Caco-2 (cell line): ENCODE results near the gene ZFP3. TPM values are rescaled to one million over a fixed set of nuclear protein-coding genes. Genes with fewer than 3 reads are reported as not detected.

Source experiments
- BruUV-seq: library from RNA; stranded (reverse); fragments of 400-500 nt; replicated peaks from 2 replicates; lab custom pipeline; 2021; lab: Mats Ljungman, UMichigan
- CTCF ChIA-PET: fragments of 300-600 bp; sonication (Branson Sonifier 250); formaldehyde crosslinking; loops from one replicate; lab custom pipeline; 2022; ENCODE audit warnings: antibody characterized with exemption; lab: Charles Lee
- POLR2A ChIA-PET: fragments of 300-600 bp; sonication (Branson Sonifier 250); formaldehyde crosslinking; loops from one replicate; lab custom pipeline; 2022; ENCODE audit warnings: antibody characterized with exemption; lab: Charles Lee
- DNase-seq, 2 experiments: peaks; one replicate each; pipeline versions ENCODE4 v3.0.0 to v3.0.0-alpha.2; 2020 to 2022
- H3K27me3 ChIP-seq: replicated peaks from 2 replicates; pipeline ENCODE4 v1.6.0; 2011; ENCODE audit warnings: low read length; ENCODE audit not compliant: control insufficient read depth, insufficient read depth
- H3K36me3 ChIP-seq: 2 replicates; pipeline ENCODE4 v1.5.1; 2011; ENCODE audit warnings: low read length; ENCODE audit not compliant: control insufficient read depth, insufficient read depth
- H3K4me1 ChIP-seq: fragments of 250-450 bp; sonication (Bioruptor Pico); 2 replicates; pipeline ENCODE4 v1.5.1; 2020; ENCODE audit warnings: mild to moderate bottlenecking
- H3K4me3 ChIP-seq: 2 replicates; pipeline ENCODE4 v1.5.1; 2011; ENCODE audit warnings: low read depth, mild to moderate bottlenecking, control low read depth, low read length
- H3K9me3 ChIP-seq: fragments of 250-450 bp; sonication (Bioruptor Pico); 2 replicates; pipeline ENCODE4 v1.5.1; 2020; ENCODE audit warnings: mild to moderate bottlenecking, moderate library complexity
- H3K27ac Mint-ChIP-seq: one replicate; pipeline ENCODE4 v1.8.0; 2022; ENCODE audit warnings: mixed read lengths; ENCODE audit not compliant: unreplicated experiment
- H3K27me3 Mint-ChIP-seq: one replicate; pipeline ENCODE4 v1.8.0; 2022; ENCODE audit warnings: mixed read lengths; ENCODE audit not compliant: insufficient read depth, unreplicated experiment
- H3K36me3 Mint-ChIP-seq: one replicate; pipeline ENCODE4 v1.8.0; 2022; ENCODE audit warnings: mild to moderate bottlenecking, mixed read lengths; ENCODE audit not compliant: insufficient read depth, unreplicated experiment
- H3K4me1 Mint-ChIP-seq: one replicate; pipeline ENCODE4 v1.8.0; 2022; ENCODE audit warnings: low read depth, mixed read lengths; ENCODE audit not compliant: unreplicated experiment
- H3K4me3 Mint-ChIP-seq: one replicate; pipeline ENCODE4 v1.8.0; 2022; ENCODE audit warnings: mild to moderate bottlenecking, moderate library complexity, mixed read lengths; ENCODE audit not compliant: unreplicated experiment
- H3K9me3 Mint-ChIP-seq: one replicate; pipeline ENCODE4 v1.8.0; 2022; ENCODE audit warnings: mixed read lengths; ENCODE audit not compliant: unreplicated experiment
- CTCF ChIP-seq, 2 experiments: fragments of 200-600 bp in 1 of 2; IDR thresholded peaks; 1 replicate in 1 of 2; 2 replicates in 1 of 2; pipeline versions ENCODE4 v1.5.1 to v1.8.0; 2011 to 2022; ENCODE audit warnings: antibody characterized with exemption in 1 of 2, control low read depth in 1 of 2, inconsistent platforms in 1 of 2, low read depth in 1 of 2, low read length in 1 of 2, mild to moderate bottlenecking in 1 of 2, moderate library complexity in 1 of 2; ENCODE audit not compliant: insufficient read depth in 1 of 2, severe bottlenecking in 1 of 2, unreplicated experiment in 1 of 2
- intact Hi-C: fragments of 100-400 bp; cut with micrococcal nuclease; formaldehyde crosslinking; loops from one replicate; pipeline ENCODE4 v1.10.0; 2022; ENCODE audit not compliant: unreplicated experiment
- total RNA-seq: library from RNA; stranded (reverse); gene quantifications from 2 replicates; pipeline ENCODE4 v1.2.3, GENCODE V29; 2022

The ZFP3 gene
- total RNA-seq, 1 experiment from 2014 or later, result 3.7 TPM

GRCh38 chr17:5032865-5033264 is 45.4 kb upstream of the ZFP3 start:
- Mint-ChIP-seq H3K27ac (no peak overlapping the region), H3K9me3 (no peaks in the 10 kb centered on the region), H3K4me3 (no peak overlapping the region), H3K4me1 (no peaks in the 10 kb centered on the region), H3K36me3 (no peaks in the 10 kb centered on the region), H3K27me3 (no peaks in the 10 kb centered on the region)
- no peak for TF ChIP-seq CTCF (IDR thresholded peaks at IDR 0.05; ENCODE audit: insufficient read depth in 1 of 2, low read depth in 1 of 2, low read length in 1 of 2, severe bottlenecking in 1 of 2, unreplicated experiment in 1 of 2)
- no TSS peak for BruUV-seq
- ChIA-PET POLR2A (no interaction called here), CTCF (no interaction called here)
- Histone ChIP-seq H3K9me3 (no peaks in the 10 kb centered on the region), H3K27me3 (no peaks in the 10 kb centered on the region), H3K4me3 (no peak overlapping the region), H3K36me3 (no peaks in the 10 kb centered on the region), H3K4me1 (no peaks in the 10 kb centered on the region)
- no peak for DNase-seq
- intact Hi-C loops, result no loop called here

- no peaks in the 10 kb centered on the region for H3K9me3 ChIP-seq
- BruUV-seq, result no TSS peak
- intact Hi-C loops, result no loop called here
- H3K27me3 ChIP-seq, result no peaks in the 10 kb centered on the region
- no peak for DNase-seq
- Mint-ChIP-seq H3K27me3 (no peaks in the 10 kb centered on the region), H3K36me3 (no peaks in the 10 kb centered on the region), H3K9me3 (no peaks in the 10 kb centered on the region), H3K4me1 (no peaks in the 10 kb centered on the region), H3K27ac (no peak overlapping the region), H3K4me3 (no peak overlapping the region)
- no peaks in the 10 kb centered on the region for H3K4me1 ChIP-seq
- no peak overlapping the region for H3K4me3 ChIP-seq
- TF ChIP-seq CTCF (IDR thresholded peaks at IDR 0.05; ENCODE audit: insufficient read depth in 1 of 2, low read depth in 1 of 2, low read length in 1 of 2, severe bottlenecking in 1 of 2, unreplicated experiment in 1 of 2), result no peak
- ChIA-PET CTCF (interaction anchor here (0.6 kb wide), 1 partner anchor 62 kb away, joined by 3 read pairs; no protein-coding TSS in a partner anchor), POLR2A (no interaction called here)
- no peaks in the 10 kb centered on the region for H3K36me3 ChIP-seq
Observed at GRCh38 chr17:5033352-5034015, 44.8 kb upstream of the ZFP3 start.

GRCh38 chr17:5034063-5034462 is 44.2 kb upstream of the ZFP3 start:
- no peaks in the 10 kb centered on the region for H3K36me3 ChIP-seq
- Mint-ChIP-seq H3K27ac (no peak overlapping the region), H3K9me3 (no peaks in the 10 kb centered on the region), H3K36me3 (no peaks in the 10 kb centered on the region), H3K4me3 (no peak overlapping the region), H3K27me3 (no peaks in the 10 kb centered on the region), H3K4me1 (no peaks in the 10 kb centered on the region)
- no peak overlapping the region for H3K4me3 ChIP-seq
- BruUV-seq, result no TSS peak
- no peaks in the 10 kb centered on the region for H3K4me1 ChIP-seq
- H3K9me3 ChIP-seq, result no peaks in the 10 kb centered on the region
- no peaks in the 10 kb centered on the region for H3K27me3 ChIP-seq
- POLR2A ChIA-PET, result no interaction called here
- CTCF ChIA-PET, result interaction anchor here (0.6 kb wide), 1 partner anchor 63 kb away, joined by 3 read pairs; no protein-coding TSS in a partner anchor
- no peak for DNase-seq
- no peak for TF ChIP-seq CTCF (IDR thresholded peaks at IDR 0.05; ENCODE audit: insufficient read depth in 1 of 2, low read depth in 1 of 2, low read length in 1 of 2, severe bottlenecking in 1 of 2, unreplicated experiment in 1 of 2)
- intact Hi-C loops, result no loop called here
